Transverse colon (tissue), 4 donors: ENCODE data around the gene TXLNB. TPM values are rescaled to one million over a fixed set of nuclear protein-coding genes. Genes with fewer than 3 reads are reported as not detected.

Experiments used
- DNase-seq: peaks from one replicate; pipeline ENCODE4 v3.0.0-alpha.2; 2019
- H3K27ac ChIP-seq, 4 donors: fragments of 200-600 bp; sonication (generic); 2 replicates each; pipeline ENCODE4 v1.5.1; 2016 to 2018; ENCODE audit warnings: inconsistent platforms in 4 of 4
- H3K27me3 ChIP-seq: fragments of 200-600 bp; sonication (generic); 2 replicates; pipeline ENCODE4 v1.5.1; 2017; ENCODE audit warnings: inconsistent platforms
- H3K36me3 ChIP-seq, 4 donors: fragments of 200-600 bp; sonication (generic); 2 replicates each; pipeline ENCODE4 v1.5.1; 2017 to 2019; ENCODE audit warnings: inconsistent platforms in 4 of 4
- H3K4me1 ChIP-seq, 4 donors: fragments of 200-600 bp; sonication (generic); 2 replicates each; pipeline ENCODE4 v1.5.1; 2017 to 2020; ENCODE audit warnings: inconsistent platforms in 4 of 4
- H3K4me3 ChIP-seq, 4 donors: fragments of 200-600 bp; sonication (generic); 1 replicate in 1 of 4; 2 replicates in 3 of 4; pipeline versions ENCODE4 v1.5.1 to v1.6.1; 2017 to 2019; ENCODE audit warnings: inconsistent platforms in 4 of 4
- H3K9me3 ChIP-seq, 2 donors: fragments of 200-600 bp; sonication (generic); 2 replicates each; pipeline ENCODE4 v1.5.1; 2017 to 2019; ENCODE audit warnings: inconsistent platforms in 2 of 2
- CTCF ChIP-seq, 5 experiments: fragments of 200-600 bp in 3 of 5; fragments of 450-650 bp in 2 of 5; sonication (generic) in 3 of 5; IDR thresholded peaks; 1 replicate in 2 of 5; 2 replicates in 3 of 5; pipeline ENCODE4 v1.5.1; 2016 to 2017; ENCODE audit warnings: antibody characterized with exemption in 5 of 5, inconsistent platforms in 3 of 5, mild to moderate bottlenecking in 2 of 5, moderate library complexity in 1 of 5
- EP300 ChIP-seq: sonication (generic); formaldehyde crosslinking; IDR thresholded peaks from one replicate; pipeline ENCODE4 v1.6.1; 2017; ENCODE audit warnings: antibody characterized with exemption, low read depth
- POLR2A ChIP-seq: fragments of 450-650 bp; IDR thresholded peaks from one replicate; pipeline ENCODE4 v1.6.1; 2016; ENCODE audit warnings: antibody characterized with exemption, mild to moderate bottlenecking, moderate library complexity
- POLR2AphosphoS5 ChIP-seq, 3 donors: sonication (generic); formaldehyde crosslinking; IDR thresholded peaks; one replicate each; pipeline ENCODE4 v1.6.1; 2016; ENCODE audit warnings: antibody characterized with exemption in 3 of 3
- WGBS, 2 donors: methylation state at CpG; one replicate each; pipeline ENCODE4 v1.1.5; 2018; ENCODE audit warnings: low coverage in 1 of 2; 5-methylcytosine and 5-hydroxymethylcytosine counted together
- in situ Hi-C, 4 donors: fragments of 200-750 bp; cut with MboI; loops; one replicate each; pipeline versions ENCODE4 v1.15.0 to v1.15.1; 2017; ENCODE audit warnings: low sequenced_read_pairs in 3 of 4, low pct_ligation_motif_present in 1 of 4, low pct_unique_long_range_greater_than_20kb in 1 of 4
- intact Hi-C: fragments of 100-400 bp; cut with DNase I; formaldehyde crosslinking; loops from one replicate; pipeline ENCODE4 v1.15.1; 2023; ENCODE audit warnings: low total_unique reads
- total RNA-seq, 4 donors: library from RNA; depleted of rRNA; stranded (reverse); fragments of >200 nt; gene quantifications; one replicate each; pipeline ENCODE4 v1.1.0, GENCODE V29; 2016

Gene TXLNB
- total RNA-seq, 4 donors from 2014 or later: 0.27 to 6.6 (median 2.1) TPM; not detected in 1

- no peaks in the 10 kb centered on the region for H3K9me3 ChIP-seq
- no peak overlapping the region for H3K4me3 ChIP-seq
- DNase-seq: no peak
- H3K27ac ChIP-seq: peak overlapping the region; percentile 54 to 73 (median 66)
- H3K4me1 ChIP-seq: peaks cover 0 to 27% (median 0%) of the 10 kb centered on the region in 4 donors
- intact Hi-C loops: no loop called here
- H3K27me3 ChIP-seq: no peaks in the 10 kb centered on the region
- H3K36me3 ChIP-seq: no peaks in the 10 kb centered on the region
- in situ Hi-C loops: no loop called here
- TF ChIP-seq POLR2AphosphoS5 (IDR thresholded peaks at IDR 0.05) (no peak), POLR2A (no peak), CTCF (IDR thresholded peaks at IDR 0.05) (no peak), EP300 (no peak)
Measured at GRCh38 chr6:139325125-139325524, 33.3 kb upstream of the TXLNB start.

- no peak for DNase-seq
- Histone ChIP-seq H3K36me3 (no peaks in the 10 kb centered on the region), H3K27me3 (no peaks in the 10 kb centered on the region), H3K4me3 (no peak overlapping the region), H3K27ac (peak overlapping the region; percentile 54 to 73 (median 66)), H3K9me3 (no peaks in the 10 kb centered on the region), H3K4me1 (peaks cover 0 to 27% (median 0%) of the 10 kb centered on the region in 4 donors)
- in situ Hi-C loops: no loop called here
- 0 to 15% methylated on average over 1 of the region's 1 CpG for WGBS, 2 donors
- no peak for TF ChIP-seq CTCF (IDR thresholded peaks at IDR 0.05)
- TF ChIP-seq POLR2AphosphoS5 (IDR thresholded peaks at IDR 0.05): no peak
- no peak for TF ChIP-seq EP300
- TF ChIP-seq POLR2A: no peak
- intact Hi-C loops: no loop called here
Measured at GRCh38 chr6:139324301-139324555, 32.4 kb upstream of the TXLNB start.

- H3K4me3 ChIP-seq: peak overlapping the region in 2 of 4 donors; percentile 1 to 6
- TF ChIP-seq EP300: no peak
- peak in 1 of 3 donors; percentile 11 for TF ChIP-seq POLR2AphosphoS5 (IDR thresholded peaks at IDR 0.05)
- WGBS, 2 donors: 35 to 46% methylated on average over 10 to 21 of the region's 21 CpGs
Measured at GRCh38 chr6:139323511-139324300, 31.9 kb upstream of the TXLNB start.

GRCh38 chr6:139320081-139320480 is 28.3 kb upstream of the TXLNB start:
- H3K4me3 ChIP-seq: no peak overlapping the region
- WGBS, 2 donors: 61 to 69% methylated on average over 2 of the region's 2 CpGs
- in situ Hi-C loops (no loop called here), intact Hi-C loops (no loop called here)
- H3K27ac ChIP-seq: no peak overlapping the region
- no peaks in the 10 kb centered on the region for H3K27me3 ChIP-seq
- DNase-seq: no peak
- peaks cover 0 to 21% (median 0%) of the 10 kb centered on the region in 4 donors for H3K4me1 ChIP-seq
- H3K9me3 ChIP-seq: no peaks in the 10 kb centered on the region
- no peak for TF ChIP-seq POLR2AphosphoS5 (IDR thresholded peaks at IDR 0.05)
- TF ChIP-seq POLR2A: no peak
- no peak for TF ChIP-seq CTCF (IDR thresholded peaks at IDR 0.05)
- no peaks in the 10 kb centered on the region for H3K36me3 ChIP-seq

More at GRCh38 chr6:139323511-139324300, 31.9 kb upstream of the TXLNB start:
- in situ Hi-C loops (no loop called here), intact Hi-C loops (no loop called here)
- no peaks in the 10 kb centered on the region for H3K36me3 ChIP-seq
- peaks cover 0 to 27% (median 0%) of the 10 kb centered on the region in 4 donors for H3K4me1 ChIP-seq
- H3K27me3 ChIP-seq: no peaks in the 10 kb centered on the region
- H3K27ac ChIP-seq: peak overlapping the region; percentile 54 to 73 (median 66)
- peak; percentile 81 for DNase-seq
- no peaks in the 10 kb centered on the region for H3K9me3 ChIP-seq
